CD4-positive, alpha-beta T cell treated with Interleukin-17A for 1 hour (primary cell): ENCODE data around the gene SPHK1.

Experiments
- DNase-seq: peaks from one replicate; pipeline ENCODE4 v3.0.0-alpha.2; 2020

SPHK1 gene

GRCh38 chr17:76385892-76386786 lies 1.7 kb downstream of the SPHK1 start:
- DNase-seq: peak; percentile 88

- no peak for DNase-seq
These were observed 2.8 kb downstream of the SPHK1 start for GRCh38 chr17:76386966-76387765.

- DNase-seq: no peak
These were observed 4.8 kb downstream of the SPHK1 start for GRCh38 chr17:76388966-76389888.

DNA sequence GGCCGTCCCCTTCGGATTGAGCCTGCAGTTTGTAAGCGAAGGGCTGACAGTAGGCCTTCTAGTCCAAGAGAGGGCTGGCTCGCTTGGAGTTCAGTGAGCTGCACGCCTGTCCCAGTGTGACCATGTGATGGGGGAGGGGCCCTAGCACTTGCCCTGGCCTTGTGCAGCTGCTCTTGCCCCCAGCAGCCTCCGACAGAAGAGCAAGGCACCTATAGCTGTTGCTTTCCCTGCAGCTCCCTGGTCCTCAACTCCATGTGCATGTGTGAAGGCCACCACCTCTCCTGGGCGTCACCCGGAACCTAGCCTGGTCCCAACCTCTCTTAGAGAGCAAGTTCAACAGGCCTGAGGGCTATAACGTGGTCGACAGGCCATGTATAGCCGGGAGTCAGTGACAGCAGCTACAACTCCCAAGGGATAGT lies 5.6 kb downstream of the SPHK1 start:
- DNase-seq: no peak

DNA sequence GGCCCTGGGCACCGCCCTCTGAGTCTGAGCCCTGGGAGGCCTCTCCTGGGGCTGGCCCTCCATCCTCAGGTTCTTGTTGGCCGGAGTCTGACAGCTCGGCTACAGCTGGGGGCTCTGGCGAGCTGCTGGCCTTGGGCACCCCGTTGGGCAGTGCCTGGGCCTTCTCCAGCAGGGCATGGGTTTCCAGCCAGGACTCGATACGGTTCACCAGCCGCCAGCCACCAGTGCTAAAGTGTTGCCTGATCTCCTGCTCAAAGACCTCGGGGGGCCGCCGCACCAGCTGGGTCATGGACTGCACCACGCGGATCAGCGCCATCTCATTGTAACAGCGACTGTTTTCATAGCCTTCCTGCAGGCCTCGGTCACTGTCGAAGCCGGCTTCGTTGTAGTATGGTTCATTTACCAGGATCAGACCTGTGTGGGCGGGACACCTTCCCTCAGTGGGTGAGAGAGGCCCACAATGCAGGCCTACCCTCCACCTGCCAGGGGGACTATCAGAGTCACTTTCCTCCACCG lies 6.8 kb downstream of the SPHK1 start:
- DNase-seq: no peak

DNA sequence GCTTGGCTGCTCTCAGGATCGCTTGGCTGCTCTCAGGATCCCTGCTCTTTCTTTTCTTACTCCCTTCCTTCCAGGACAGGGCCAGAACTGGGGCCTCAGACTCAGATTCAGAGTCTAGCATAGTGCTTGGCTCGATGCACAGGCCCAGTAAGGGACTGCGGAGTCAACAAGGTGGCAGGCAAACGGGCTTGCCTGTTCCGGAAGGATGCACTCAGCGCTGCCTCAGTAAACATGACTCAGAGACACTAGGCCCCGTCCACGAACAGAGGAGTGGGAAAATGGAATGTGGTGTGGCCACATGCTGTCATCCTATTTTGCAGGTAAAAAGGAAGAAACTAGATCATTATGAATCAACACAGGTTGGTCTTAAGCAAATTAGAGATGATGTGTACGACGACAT lies 9.8 kb downstream of the SPHK1 start:
- DNase-seq: no peak

DNA sequence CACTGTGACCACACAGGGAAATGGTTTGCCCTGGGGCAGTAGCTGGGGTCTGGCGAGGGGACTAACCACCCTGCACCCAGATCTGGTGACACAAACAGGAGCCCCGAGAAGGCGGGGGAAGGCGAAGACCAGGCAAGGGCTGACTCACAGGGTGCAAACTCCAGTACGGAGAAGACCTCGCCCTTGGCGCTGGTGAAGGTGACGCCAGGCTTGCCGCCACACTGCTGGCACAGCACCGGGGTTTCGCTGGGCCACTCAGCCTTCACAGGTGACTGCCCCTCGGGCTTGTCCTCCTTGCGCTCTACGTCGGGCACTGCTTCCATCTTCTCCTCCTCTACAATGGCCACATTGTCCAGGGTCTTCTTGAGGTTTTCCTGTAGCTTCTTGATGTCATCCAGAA lies 11.6 kb downstream of the SPHK1 start:
- no peak for DNase-seq

GRCh38 chr17:76397184-76397583 lies 12.8 kb downstream of the SPHK1 start:
- no peak for DNase-seq

DNA sequence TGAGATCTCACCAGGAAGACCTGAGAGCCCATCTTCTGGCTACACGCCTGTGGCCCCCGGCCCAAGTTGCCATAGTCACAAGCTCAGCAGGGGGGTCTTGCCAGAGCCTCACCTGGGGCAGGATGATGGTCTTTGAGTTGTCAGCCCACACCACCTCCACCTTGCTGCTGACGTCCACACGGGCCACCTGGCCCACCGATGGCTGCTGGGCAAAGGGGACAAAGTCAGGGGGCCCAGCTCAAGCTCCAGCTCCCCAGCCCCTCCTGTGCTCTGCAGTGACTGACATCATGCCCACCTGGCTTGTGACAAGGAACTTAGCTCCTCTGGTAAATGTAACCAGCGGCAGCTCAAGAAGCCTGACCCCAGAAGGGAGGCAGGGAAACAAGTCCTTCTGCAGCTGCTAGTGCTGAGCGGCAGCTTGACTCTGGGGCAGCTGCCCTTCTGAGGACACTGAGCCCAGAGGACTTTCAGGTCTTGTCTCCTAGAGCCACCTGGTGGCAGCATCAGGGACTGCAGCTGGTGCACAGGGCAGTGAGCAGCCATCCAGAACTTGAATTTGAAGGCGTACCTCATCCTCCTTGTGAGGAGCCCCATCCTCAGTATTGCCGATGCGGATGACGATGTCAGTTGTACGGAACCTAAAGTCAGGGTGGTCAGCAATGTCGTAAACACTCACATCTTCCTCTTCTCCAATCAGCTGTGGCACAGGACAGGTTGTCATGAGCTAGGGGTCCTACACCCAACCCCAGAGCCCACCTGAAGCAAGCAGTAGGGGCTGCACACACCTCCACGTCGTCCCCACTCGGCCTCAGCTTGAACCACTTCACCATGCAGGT lies 13.5 kb downstream of the SPHK1 start:
- peak; percentile 85 for DNase-seq

- DNase-seq: no peak
These were observed 14.2 kb downstream of the SPHK1 start for GRCh38 chr17:76398523-76399174.

GRCh38 chr17:76399175-76400172 lies 15.1 kb downstream of the SPHK1 start:
- no peak for DNase-seq

DNA sequence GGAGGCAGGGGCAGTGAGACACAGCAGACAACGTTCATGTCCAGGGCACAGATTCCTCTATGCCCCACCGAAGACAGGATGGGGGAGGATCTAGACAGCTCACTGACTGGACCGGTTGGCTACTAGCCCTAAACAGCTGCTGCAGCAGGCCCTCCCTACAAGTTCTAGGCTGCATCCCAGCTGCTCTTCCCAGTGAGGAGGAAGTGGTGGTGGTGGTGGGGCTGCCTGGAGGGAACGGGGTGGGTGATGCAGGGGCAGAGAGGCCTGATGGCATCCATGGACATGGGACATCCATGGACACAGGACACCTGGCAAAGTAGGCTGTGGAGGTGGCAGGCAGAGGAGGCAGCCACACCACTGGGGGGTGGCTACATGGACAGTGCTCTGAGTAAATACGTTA lies 18.3 kb downstream of the SPHK1 start:
- no peak for DNase-seq

GRCh38 chr17:76404256-76404655 lies 19.8 kb downstream of the SPHK1 start:
- no peak for DNase-seq

GRCh38 chr17:76404976-76405563 lies 20.7 kb downstream of the SPHK1 start:
- DNase-seq: no peak

- DNase-seq: no peak
These were observed 21.2 kb downstream of the SPHK1 start for GRCh38 chr17:76405607-76405966.

DNA sequence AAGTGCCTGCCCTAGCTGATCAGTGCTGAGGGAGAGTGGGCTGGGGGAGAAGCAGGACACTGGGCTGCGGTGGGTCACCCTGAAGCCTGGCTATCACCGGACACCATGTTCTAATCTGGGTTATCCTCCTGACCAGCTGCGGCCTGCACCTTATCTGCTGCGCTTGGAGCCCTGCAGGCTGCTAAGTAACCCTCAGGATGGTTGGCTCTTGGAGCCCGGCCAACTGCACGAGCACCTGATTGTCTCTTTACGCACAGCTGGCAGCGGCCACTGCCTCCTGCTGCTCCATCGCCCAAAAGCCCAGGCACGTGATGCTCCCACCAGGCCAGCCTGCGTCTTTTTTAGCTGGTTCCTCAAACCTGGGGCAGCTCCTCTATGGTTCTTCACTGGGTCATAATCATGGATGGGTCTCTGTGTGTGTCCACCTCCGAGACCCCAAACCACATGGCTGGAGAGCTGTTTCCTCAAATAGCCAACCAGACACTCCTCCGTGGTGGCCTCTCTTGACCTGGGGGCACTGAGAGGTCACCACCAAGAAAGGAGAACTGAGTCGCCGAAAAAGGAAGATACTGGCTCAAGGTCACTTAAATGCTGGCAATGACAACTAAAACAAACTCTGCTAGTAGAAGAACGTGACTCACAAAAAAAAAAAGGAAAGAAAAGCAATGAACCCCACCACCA lies 21.7 kb downstream of the SPHK1 start:
- DNase-seq: no peak

DNA sequence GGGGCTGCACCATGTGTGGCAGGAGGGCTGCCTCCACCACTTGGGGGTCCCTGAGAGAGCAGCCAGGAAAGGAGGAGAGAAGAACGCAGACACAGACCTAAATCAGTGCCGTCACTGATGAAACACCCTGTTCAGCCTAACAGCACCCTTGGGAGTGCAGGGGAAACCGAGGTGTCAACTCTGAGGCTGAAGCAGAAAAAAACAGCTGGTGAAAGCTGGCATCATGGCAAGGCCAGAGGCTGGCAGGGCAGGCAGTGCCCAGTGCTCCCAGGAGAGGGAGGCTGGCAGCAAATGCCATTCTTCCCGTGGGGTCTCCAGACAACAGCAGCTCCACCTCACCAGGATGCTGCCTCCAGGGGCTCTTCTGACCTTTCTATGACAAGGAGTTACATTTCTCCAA lies 23.1 kb downstream of the SPHK1 start:
- no peak for DNase-seq

GRCh38 chr17:76408037-76408849 lies 23.8 kb downstream of the SPHK1 start:
- DNase-seq: peak; percentile 74
